Ramos (cell line): ENCODE results near the gene STIMATE.

Experiments used
- in situ Hi-C: fragments of 300-500 bp; cut with MboI; formaldehyde crosslinking; loops from one replicate; pipeline ENCODE4 v1.14.3; 2022; ENCODE audit warnings: low sequenced_read_pairs; ENCODE audit not compliant: unreplicated experiment

Gene STIMATE

DNA sequence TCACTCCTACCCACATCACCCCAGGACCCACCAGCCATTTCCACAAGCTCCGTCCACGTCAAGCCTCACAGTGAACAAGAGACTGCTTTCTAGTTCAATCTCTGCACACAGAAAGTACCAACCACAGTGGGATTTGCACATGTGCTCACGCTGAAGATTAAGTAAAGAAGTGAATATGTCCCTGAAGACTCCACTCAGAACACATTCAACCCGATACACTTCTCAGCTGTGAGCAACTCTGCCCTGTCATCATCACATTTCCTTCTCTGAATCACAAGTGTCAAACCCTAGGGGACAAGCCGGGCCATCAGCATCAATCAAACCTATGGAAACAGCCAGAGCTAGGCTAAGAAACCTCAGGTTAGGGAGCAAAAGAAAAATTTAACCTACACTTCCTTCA lies 1.9 kb downstream of the STIMATE start:
- in situ Hi-C loops = no loop called here

DNA sequence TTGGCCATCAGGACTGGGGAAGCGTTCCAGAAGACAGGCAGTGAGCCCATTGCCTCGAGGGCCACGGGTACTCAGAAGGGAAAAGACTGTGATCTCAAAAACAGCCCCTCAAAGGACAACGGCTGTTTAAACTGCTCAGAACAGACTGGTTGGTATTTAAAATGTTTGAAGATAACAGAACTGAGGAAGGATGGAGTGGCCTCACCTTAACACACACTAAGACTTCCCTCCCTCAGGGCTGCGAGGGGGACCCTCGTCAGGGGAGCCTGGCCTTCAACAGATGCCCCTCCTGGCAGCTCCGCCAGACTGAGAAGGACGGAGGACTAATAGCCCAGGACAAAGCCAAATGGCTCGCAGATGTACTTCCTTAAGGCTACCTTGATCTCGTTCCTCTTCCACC lies 2.6 kb downstream of the STIMATE start:
- in situ Hi-C loops = no loop called here

GRCh38 chr3:52893723-52894122 lies 3.6 kb downstream of the STIMATE start:
- in situ Hi-C loops = no loop called here

DNA sequence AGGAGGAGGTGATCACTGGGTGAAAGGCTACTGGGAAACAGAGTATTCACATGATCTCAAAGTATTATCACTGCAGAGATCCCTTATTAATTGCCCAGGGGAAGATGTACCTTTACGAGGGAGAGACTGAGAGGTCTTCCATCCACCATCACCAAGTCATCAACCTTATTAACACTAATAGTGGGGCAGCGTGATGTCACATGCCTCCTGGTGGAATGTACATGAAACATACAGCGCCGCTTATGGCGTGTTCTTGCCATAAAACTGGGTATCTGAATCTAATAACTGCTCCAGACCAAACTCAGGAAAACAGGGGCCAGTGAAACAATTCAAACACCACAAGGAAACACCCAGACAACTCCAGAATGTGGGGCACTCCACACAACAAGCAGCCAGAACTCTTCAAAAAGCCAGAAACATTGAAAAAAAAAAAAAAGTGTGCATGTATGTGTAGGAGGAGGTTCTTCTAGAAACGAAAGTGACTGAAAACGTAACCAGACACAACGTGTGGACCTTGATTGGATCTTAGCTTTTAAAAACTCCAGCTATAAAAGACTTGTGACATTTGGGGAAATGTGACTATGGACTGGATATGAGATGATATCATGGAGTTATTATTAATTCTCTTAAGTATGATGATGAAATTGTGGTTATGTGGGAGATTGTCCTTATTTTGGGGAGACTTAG lies 4.6 kb downstream of the STIMATE start:
- in situ Hi-C loops = no loop called here

DNA sequence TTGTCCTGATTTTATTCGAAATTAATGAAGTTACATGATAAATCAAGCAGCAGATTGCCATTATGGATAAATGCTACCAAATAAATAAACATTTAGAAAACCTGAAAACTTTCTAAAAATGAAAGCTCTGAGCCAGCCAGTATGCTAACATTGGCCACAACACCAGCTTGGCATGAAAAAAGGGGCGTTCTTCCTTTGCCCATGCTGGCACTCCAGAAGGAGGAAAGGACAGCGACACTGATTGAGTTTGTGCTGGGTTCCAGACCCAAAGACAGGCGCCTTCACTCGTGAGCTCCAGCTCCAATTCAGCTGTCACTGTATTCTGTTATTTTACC lies 5.1 kb downstream of the STIMATE start:
- in situ Hi-C loops = no loop called here

- in situ Hi-C loops = no loop called here
Observed at GRCh38 chr3:52891615-52892081, 5.7 kb downstream of the STIMATE start.

DNA sequence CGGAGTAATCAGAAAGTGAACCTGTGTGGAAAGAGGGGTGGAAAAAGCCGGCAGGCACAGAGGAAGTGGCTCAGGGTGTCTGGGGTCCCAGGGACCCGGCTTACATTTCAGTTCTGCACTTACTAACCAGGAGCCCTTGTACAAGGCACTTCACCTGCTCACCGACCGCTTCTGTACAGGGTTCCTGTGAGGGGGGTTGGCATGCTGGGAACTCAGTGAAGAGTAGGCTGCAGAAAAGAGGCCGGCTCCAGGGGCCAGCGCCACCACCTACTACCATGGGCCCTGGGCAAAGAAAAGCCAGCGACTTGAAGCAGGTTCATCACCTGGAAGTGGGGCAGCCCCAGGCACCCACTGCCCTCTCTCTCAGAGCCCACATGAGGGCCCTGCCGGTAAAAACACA lies 6.2 kb downstream of the STIMATE start:
- in situ Hi-C loops = no loop called here

DNA sequence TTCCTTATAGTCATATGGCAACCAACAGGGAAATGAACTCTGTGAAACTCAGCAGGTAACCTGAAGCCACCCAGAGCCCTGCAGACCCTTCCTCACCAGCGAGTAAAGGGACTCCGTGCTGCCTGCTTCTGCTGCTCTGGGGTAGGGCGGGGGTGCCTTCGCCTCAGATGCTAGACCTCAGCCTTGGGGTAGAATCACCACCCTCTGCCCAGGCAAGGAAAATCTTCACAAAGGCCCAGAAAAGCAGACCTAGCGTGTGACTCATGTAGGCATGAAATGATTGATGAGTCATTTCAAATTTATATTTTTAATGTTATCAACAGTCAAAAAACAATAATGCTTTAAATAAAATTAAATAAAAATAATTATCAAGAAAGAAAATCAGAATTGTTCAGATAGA lies 6.6 kb downstream of the STIMATE start:
- in situ Hi-C loops = no loop called here

- in situ Hi-C loops = no loop called here
Observed at GRCh38 chr3:52889901-52890300, 7.4 kb downstream of the STIMATE start.

DNA sequence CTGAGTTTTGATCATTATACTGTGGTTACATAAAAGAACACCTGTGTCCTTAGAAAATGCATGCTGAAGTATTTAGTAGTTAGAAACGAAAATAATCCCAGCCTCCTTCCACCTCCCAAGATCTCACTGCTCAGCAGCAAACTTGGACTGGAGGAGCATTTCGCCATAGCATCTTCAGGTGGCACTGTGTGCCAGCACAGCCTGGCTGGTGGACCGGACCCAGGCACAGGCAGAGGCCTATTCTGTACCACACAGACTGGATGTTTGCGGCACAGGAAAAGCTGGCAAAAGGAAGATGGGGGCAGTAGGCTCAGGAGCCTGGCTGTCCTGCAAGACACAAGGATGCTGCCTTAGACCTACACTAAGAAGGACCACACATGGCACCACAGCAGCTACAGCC lies 10.2 kb downstream of the STIMATE start:
- in situ Hi-C loops = no loop called here

DNA sequence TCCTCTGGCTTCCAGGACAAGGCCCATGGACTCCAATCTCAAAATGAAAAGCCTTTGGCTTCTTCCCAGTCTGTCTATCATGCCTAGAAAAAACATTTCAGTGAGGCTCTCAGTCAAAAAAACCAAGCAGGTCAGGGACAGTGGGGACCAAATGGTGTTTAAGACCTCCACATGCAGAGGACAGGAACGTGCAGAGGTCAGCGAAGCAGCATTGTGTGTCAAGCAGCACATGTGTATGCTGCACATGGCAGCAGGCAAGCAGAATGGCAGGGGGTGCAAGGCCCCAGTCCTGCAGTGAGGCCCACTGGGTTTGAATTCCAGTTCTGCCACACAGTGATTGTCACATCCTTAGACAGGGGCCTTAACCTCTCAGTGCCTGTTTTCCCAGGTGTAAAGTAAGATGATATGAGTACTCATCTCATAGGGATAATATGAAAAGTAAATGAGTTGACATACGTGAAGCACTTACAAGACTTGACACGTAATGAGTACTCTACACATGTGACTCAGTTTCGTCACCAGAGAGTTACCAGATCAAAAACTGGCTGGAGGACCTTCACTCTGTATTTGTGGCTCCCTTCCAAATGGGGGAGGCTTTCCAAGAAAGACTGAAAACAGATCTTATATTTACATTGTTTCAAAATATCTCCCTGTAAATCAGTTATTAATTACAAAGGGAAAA lies 11.2 kb downstream of the STIMATE start:
- in situ Hi-C loops = no loop called here

- in situ Hi-C loops = no loop called here
Observed at GRCh38 chr3:52882377-52882776, 15.0 kb downstream of the STIMATE start.

- in situ Hi-C loops = no loop called here
Observed at GRCh38 chr3:52881871-52882270, 15.5 kb downstream of the STIMATE start.

DNA sequence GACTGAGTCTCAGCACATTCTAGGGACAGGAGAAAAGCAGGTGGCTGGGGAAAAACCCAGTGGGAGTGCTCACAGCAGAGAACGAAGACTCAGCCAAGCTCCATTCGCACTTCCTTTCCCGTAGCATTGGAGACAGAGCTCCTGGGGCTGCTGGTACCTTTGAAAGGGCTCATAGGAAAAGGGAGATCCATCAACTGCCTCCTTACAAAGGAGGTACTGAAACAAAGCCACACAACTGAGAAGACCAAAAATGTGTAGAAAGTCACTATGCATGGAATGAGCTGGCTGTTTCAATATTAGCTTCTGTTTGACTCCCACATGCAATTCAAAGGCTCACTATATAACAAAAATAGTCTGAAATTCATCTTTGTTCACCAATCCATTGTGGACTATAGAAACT lies 16.9 kb downstream of the STIMATE start:
- in situ Hi-C loops = no loop called here

- in situ Hi-C loops = no loop called here
Observed at GRCh38 chr3:52880047-52880446, 17.3 kb downstream of the STIMATE start.

DNA sequence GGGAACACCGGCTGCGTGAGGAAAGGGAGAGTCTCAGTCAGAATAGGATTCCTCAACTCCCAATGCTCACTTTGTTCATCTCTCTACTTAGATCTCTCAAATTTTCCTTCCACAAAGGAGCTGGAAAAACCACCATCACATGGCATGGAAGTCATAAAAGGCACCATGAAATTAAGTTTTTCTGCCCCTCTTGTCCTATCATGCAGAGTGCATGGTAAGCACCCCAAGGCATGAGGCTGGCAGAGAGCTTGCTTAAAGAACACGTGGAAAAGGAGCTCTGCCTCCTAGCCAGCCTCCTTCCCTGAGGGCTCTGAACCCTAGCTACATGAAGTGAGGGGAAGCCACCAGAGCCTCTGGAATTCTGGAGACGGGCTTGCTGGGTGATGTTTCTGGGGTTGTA lies 17.8 kb downstream of the STIMATE start:
- in situ Hi-C loops = no loop called here

- in situ Hi-C loops = no loop called here
Observed at GRCh38 chr3:52879090-52879489, 18.3 kb downstream of the STIMATE start.

GRCh38 chr3:52877085-52877484 lies 20.3 kb downstream of the STIMATE start:
- in situ Hi-C loops = no loop called here

DNA sequence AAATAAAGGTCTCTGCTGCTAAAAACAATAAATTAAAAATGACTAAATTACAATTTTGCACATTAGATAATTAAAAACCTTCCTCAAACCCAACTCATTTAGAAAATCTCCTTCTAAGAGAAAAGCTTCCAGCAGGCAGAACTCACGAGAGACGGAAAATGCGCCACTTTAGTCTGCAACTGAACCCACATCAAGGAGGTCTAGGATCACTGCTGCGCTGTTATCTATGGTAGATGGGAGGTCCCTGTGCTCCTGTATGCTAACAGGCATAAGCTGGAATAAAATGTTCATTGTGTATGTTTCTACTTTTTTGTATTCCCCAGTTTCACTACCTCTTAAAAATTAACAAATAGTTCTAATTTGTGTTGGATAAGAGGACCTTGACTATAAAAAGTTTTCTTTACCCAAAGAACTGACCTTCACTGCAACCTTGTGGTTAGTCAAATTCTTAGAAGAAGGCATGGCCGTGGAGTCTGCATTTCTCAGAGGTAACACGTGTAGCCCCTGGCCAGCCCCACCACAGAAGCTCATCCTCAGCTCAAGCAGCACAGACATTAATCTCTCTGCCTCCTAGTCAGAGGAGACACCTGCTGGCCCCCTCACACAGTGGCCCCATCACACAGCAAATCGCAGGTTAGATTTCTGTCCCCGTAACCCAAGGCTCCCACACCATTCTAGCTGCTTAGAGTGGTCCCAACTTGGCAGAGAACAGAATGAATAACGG lies 22.3 kb downstream of the STIMATE start:
- in situ Hi-C loops = no loop called here

- in situ Hi-C loops = no loop called here
Observed at GRCh38 chr3:52874160-52874701, 23.1 kb downstream of the STIMATE start.

GRCh38 chr3:52873433-52874159 lies 23.8 kb downstream of the STIMATE start:
- in situ Hi-C loops = no loop called here
